IPS-11a (cell line): ENCODE results near the gene SP2.

Experiments used
- H3K4me3 ChIP-seq: one replicate; pipeline ENCODE4 v1.5.1; 2013; ENCODE audit warnings: low read depth, low read length, control low read depth

Gene SP2

GRCh38 chr17:47870056-47870455, 26.0 kb upstream of the SP2 start:
- no peak overlapping the region for H3K4me3 ChIP-seq

- no peak overlapping the region for H3K4me3 ChIP-seq
Observed at GRCh38 chr17:47871048-47871447, 25.0 kb upstream of the SP2 start.

DNA sequence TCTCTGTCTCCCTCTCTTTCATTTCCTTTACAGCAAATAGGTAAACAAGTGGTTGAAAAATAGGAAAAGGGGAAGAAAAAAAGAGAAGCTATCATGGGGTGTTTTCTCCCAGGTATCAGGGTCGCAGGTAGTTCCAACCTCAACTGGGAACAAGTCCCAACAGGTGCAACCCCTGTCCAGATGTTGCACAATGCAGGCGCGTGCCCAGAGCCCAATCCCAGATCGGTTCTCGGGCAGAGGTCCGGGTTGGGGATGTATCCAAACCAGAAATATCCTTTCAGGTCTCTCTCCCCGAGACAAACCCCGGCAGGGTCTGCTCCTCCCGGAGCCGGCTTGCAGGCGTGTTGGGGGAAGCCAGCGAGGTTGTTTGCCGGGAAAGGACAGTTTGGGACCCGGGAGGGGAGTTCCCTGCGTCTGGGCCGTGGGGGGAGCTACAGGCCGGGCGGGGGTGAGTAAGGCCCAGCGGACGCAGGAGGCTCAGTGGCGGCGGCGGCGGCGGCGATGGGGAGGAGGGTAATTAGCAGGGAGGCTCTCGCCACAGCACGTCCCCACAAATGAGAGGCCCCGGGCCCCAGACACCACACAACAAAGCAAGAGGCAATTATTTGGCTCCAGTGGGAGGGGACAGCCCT, 23.9 kb upstream of the SP2 start:
- H3K4me3 ChIP-seq, result peak overlapping the region; percentile 17

- peak overlapping the region; percentile 17 for H3K4me3 ChIP-seq
Observed at GRCh38 chr17:47872651-47873161, 23.3 kb upstream of the SP2 start.

DNA sequence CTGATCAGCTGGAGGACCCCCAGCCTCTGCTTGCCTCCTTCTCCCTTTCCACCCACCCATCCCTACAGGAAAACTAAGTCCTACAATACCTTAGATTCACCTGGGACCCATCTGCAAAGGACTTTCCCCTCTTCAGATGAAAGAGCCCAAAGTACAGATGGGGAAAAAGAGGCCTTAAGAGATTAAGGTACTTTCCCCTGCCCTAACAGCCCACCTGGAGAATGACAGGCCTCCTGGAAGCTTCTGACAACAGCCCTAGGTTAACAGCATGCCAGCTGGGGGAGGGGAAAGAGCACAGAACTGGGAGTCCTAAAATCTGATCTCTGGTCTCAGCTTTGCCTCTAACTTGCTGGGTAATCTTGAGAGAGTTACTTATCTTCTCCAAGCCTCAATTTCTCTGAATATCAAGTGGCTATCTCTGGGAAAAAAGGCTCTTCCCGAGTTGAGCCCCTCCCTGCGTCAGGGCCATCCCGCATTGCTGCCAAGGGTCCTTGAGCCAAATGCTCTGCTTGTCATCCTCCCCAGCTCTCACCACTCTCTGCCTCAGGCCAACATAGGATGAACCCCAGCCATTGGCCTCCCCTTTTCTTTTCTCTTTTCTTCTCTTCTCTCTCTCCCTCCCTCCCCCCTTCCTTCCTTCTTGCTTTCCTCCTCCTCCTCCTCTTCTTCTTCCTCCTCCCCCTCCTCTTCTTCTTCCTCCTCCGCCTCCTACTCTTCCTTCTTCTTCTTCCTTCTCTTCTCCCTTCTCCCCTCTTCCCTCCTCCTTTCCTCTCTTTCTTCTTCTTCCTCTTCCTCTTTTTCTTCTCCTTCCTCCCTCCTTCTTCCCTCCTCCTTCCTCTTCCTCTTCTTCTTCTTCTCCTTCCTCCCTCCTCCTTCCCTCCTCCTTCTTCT, 22.6 kb upstream of the SP2 start:
- no peak overlapping the region for H3K4me3 ChIP-seq

DNA sequence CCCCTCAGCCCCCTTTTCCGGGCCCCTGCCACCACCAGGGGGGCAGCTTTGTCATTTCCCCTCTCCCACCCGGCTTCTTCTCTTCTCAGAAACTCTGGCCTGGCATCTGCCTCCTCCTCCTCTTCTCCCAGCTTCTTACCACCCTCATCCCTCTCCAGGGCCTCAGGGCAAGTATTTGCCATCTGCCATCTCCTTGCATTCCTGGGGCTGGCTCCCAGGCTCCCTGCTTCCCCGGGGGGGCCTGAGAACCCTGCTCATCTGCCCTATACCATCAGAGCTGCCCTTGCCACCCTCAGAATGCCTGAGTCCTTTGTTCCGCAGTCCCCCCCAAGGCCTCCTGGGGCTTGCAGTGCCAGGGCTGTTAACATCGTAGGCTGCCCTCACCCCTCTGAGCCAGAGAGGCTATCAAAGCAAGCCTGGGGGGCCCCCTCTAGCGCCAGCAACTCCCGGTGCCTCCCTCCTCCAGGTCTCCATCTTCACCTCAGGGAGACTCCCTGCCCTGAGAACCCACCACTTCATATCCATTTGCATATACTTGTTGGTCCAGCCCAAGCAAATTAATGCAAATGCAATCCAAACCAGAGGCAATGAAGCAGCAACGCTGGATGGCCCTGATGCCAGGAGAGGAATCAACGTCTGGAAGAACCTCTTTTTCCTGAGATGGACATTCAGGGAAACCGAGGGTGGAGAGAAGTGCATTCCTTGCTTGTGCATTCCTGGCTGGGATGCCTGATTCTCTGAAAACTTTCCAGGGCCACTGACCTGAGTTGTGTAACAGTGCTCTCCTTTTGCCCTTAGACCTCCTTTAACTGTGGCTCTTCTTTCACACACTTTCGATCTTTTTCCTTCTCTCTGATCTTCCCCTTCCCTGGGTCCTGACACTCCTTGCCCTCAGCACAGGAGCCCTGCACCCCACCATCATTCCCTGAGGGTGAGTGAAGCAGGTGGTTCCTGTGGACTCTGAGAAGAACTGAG, 20.7 kb upstream of the SP2 start:
- no peak overlapping the region for H3K4me3 ChIP-seq

- H3K4me3 ChIP-seq, result no peak overlapping the region
Observed at GRCh38 chr17:47877368-47878034, 18.5 kb upstream of the SP2 start.

DNA sequence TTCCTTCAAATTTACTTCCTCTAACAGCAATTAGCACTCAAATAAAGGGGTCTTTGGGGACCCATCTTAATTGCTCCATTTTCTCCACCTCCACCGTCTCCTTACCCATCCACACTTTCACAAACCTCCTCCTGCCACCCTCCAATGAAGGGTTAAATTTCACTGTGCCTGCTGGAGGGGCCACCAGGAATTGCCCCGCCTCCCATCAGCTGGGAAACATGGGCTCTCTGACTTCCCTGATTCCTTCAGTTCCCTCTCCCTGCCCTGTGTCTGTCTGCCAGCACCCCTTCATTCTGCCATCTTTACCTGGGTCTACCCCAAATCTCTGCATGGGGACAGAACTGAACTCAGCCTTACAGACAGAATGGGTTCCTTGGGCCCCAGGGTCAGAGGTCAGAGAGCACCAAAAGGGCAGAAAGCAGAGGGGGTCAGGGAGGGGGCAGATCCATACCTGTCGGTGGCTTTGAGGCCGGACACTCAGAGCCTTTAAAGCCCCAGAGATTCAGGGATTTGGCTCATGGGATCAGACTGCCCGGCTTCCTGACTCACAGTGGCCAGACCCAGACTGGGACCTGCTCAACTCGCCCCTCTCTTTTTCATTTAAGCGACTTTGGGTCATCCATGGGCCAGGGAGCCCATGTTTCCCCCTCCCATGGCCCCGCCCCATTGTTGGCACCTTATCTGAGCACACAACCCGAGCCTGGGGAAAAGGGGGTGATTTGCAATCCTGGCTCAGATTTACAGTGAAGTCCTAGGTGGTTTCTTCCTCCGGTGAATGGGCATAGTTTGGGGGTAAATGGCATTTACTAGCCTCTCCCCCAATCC, 17.6 kb upstream of the SP2 start:
- H3K4me3 ChIP-seq, result no peak overlapping the region

- no peak overlapping the region for H3K4me3 ChIP-seq
Observed at GRCh38 chr17:47879028-47879585, 16.9 kb upstream of the SP2 start.

- no peak overlapping the region for H3K4me3 ChIP-seq
Observed at GRCh38 chr17:47879776-47880454, 16.1 kb upstream of the SP2 start.

GRCh38 chr17:47882247-47882646, 13.8 kb upstream of the SP2 start:
- no peak overlapping the region for H3K4me3 ChIP-seq

- H3K4me3 ChIP-seq, result no peak overlapping the region
Observed at GRCh38 chr17:47882695-47883588, 13.1 kb upstream of the SP2 start.

DNA sequence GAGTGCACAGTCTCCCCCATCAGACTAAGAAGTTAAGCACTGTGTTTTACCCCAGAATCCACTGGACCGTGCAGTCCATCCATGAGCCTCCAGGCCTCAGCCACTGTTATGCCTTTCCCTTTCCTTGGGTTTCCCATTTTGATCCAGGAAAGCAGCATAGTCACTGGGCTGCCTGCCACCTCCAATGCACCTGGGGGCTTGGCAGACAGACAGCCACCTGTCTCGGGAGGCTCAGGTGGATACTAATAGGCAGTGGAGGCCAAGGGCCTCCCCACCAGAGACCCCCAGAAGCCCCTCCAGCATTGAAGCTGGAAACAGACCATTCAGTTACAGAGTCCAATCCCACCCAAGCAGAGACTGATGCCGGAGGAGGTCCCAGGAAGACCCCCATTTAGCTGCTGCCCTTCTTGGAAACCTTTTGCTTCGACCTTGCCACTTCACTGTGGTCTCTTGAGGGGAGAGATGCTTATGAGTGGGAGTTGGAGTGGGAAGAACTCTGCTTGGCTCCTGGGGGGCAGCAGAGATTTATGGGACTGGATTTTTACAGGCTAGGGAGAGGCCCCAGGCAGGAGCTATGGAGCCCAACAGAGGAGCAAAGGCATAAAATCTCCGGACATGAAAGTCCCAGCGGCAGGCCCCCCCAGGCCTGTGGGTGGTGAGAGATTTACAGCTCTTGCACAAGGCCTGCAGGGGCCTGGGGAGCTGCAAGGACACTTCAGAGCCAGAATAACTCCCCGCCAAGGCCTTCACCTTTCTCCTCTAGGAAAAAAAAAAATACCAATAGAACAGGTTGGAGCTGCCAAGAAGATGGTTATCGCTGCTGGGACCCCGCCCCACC, 12.2 kb upstream of the SP2 start:
- H3K4me3 ChIP-seq, result no peak overlapping the region

DNA sequence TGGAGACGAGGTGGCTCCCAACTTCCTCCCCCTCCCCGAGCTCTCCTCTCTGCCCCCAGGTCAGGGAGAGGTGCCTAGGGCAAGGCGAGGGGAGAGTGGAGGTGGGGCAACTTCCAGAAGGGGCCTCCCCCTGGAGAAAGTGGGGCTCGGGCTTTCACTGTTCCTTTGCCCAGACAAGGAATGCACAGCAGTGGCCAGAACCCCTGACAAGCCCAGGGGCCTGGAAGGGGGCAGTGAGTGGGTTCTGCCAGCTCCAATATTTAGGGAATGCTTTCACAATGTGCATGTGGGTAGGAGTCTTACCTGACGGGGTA, 11.7 kb upstream of the SP2 start:
- no peak overlapping the region for H3K4me3 ChIP-seq

DNA sequence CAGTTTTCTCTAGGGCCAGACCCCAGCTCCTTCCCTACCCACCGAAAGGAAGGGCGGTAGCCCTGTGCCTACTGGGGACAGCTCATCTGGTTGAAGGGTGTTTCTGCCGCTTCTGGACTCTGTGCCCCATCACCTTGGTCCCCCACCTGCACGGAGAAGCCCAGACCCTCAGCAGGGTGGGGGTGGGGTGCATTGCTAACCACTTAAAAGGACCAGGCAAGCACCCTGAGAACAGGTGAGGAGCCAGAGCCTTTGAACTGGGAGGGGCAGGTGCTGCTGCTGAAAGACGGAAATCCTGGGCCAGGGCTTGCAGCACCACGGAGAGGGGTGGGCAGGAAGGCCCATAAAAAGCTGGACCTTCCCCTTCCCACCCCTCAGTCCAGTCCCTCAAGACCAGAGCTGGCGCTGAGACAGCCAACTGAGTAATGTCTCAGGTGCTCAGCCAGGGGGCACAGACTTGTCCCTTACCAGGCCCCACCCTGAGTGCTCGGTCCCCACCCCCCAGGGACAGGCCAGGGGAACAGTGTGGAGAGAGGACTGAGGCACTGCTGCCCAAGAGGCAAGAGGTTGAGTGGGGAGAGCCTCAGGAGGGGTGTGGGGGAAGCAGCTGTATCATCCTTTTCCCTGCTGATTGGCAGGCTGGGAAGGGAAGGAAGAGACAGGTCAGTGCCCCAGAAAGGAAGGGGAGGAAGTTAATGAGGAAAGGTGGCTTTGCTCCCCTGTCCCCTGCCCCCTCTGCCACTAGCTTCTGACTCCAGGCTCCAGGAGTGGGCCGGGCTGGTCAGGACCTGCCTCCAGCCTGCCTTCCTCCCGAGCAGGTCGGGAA, 10.9 kb upstream of the SP2 start:
- H3K4me3 ChIP-seq, result no peak overlapping the region

DNA sequence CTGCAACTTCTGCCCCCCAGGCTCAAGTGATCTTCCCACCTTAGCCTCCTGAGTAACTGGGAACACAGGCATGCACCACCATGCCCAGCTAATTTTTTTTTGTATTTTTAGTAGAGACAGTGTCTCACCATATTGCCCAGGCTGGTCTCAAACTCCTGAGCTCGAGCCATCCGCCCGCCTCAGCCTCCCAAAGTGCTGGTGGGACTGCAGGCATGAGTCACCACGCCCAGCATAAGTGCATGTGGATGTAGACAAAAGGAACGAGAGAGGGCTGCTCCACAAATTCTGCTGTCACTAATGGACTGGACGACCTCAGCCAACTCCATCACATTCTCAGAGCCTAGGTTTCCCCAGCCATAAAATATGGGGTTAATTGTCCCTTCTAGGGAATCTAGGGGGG, 7.7 kb upstream of the SP2 start:
- H3K4me3 ChIP-seq, result no peak overlapping the region
